Common myeloid progenitor, CD34-positive (primary cell): ENCODE results near the gene DCBLD2.

Experiments
- CTCF ChIA-PET: fragments of 350-600 bp; sonication (Branson Sonifier 250); formaldehyde crosslinking; loops from one replicate; lab custom pipeline; 2021; ENCODE audit warnings: antibody characterized with exemption; lab: Charles Lee
- POLR2A ChIA-PET: fragments of 350-600 bp; sonication (Branson Sonifier 250); formaldehyde crosslinking; loops from one replicate; lab custom pipeline; 2021; ENCODE audit warnings: antibody characterized with exemption; lab: Charles Lee
- DNase-seq, 3 donors: peaks; one replicate each; pipeline versions ENCODE4 v3.0.0 to v3.0.0-alpha.2; 2013
- H3K27ac ChIP-seq, 2 experiments: 1 replicate in 1 of 2; 2 replicates in 1 of 2; pipeline ENCODE4 v1.7.0; 2013; ENCODE audit warnings: inconsistent platforms in 2 of 2, low read length in 2 of 2, mild to moderate bottlenecking in 2 of 2, low read depth in 1 of 2, moderate library complexity in 1 of 2; ENCODE audit not compliant: severe bottlenecking in 2 of 2, insufficient read depth in 1 of 2, poor library complexity in 1 of 2
- H3K27me3 ChIP-seq, 5 experiments: replicated peaks in 2 of 5; 1 replicate in 3 of 5; 2 replicates in 2 of 5; pipeline versions ENCODE4 v1.6.1 to v1.7.0; 2013; ENCODE audit warnings: low read length in 4 of 5, mild to moderate bottlenecking in 2 of 5, moderate library complexity in 2 of 5, inconsistent platforms in 1 of 5; ENCODE audit not compliant: insufficient read depth in 5 of 5, control insufficient read depth in 4 of 5
- H3K36me3 ChIP-seq, 4 experiments: 1 replicate in 2 of 4; 2 replicates in 2 of 4; pipeline versions ENCODE4 v1.6.1 to v1.7.0; 2013; ENCODE audit warnings: low read length in 3 of 4, control low read depth in 1 of 4, mild to moderate bottlenecking in 1 of 4; ENCODE audit not compliant: control insufficient read depth in 4 of 4, insufficient read depth in 4 of 4
- H3K4me1 ChIP-seq, 4 experiments: 1 replicate in 3 of 4; 2 replicates in 1 of 4; pipeline versions ENCODE4 v1.6.1 to v1.7.1; 2013; ENCODE audit warnings: low read length in 3 of 4, mild to moderate bottlenecking in 3 of 4, control low read depth in 1 of 4, inconsistent platforms in 1 of 4, moderate library complexity in 1 of 4; ENCODE audit not compliant: control insufficient read depth in 4 of 4, insufficient read depth in 4 of 4; ENCODE audit errors: control extremely low read depth in 1 of 4
- H3K4me3 ChIP-seq, 7 experiments: 1 replicate in 4 of 7; 2 replicates in 3 of 7; pipeline versions ENCODE4 v1.5.1 to v1.7.0; 2013; ENCODE audit warnings: mild to moderate bottlenecking in 7 of 7, low read length in 6 of 7, moderate library complexity in 6 of 7, inconsistent platforms in 2 of 7, low read depth in 2 of 7, control low read depth in 1 of 7; ENCODE audit not compliant: insufficient read depth in 4 of 7, control insufficient read depth in 1 of 7; ENCODE audit errors: extremely low read depth in 1 of 7
- H3K9me3 ChIP-seq, 5 experiments: 1 replicate in 4 of 5; 2 replicates in 1 of 5; pipeline versions ENCODE4 v1.6.1 to v1.7.1; 2013; ENCODE audit warnings: low read length in 4 of 5, mild to moderate bottlenecking in 2 of 5, inconsistent platforms in 1 of 5, low read depth in 1 of 5, moderate library complexity in 1 of 5; ENCODE audit not compliant: control insufficient read depth in 4 of 5, insufficient read depth in 2 of 5; ENCODE audit errors: control extremely low read depth in 1 of 5
- WGBS: methylation state at CpG from one replicate; pipeline ENCODE4 v1.1.5; 2013; ENCODE audit not compliant: insufficient coverage; 5-methylcytosine and 5-hydroxymethylcytosine counted together

The DCBLD2 gene

GRCh38 chr3:98893740-98894139 is 7.8 kb downstream of the DCBLD2 start:
- Histone ChIP-seq H3K36me3 (no peaks in the 10 kb centered on the region), H3K4me3 (no peak overlapping the region), H3K4me1 (peaks cover 0 to 6% (median 3%) of the 10 kb centered on the region in 4 experiments), H3K27ac (no peak overlapping the region), H3K27me3 (no peaks in the 10 kb centered on the region), H3K9me3 (no peaks in the 10 kb centered on the region)
- no peak for DNase-seq
- WGBS, result 52% methylated on average over 3 of the region's 3 CpGs
- POLR2A ChIA-PET, result no interaction called here
- CTCF ChIA-PET, result interaction anchor here (2.6 kb wide), 1 partner anchor 8 kb away, joined by 5 read pairs; no protein-coding TSS in a partner anchor

GRCh38 chr3:98892263-98892662 is 9.2 kb downstream of the DCBLD2 start:
- Histone ChIP-seq H3K36me3 (no peaks in the 10 kb centered on the region), H3K9me3 (no peaks in the 10 kb centered on the region), H3K27ac (no peak overlapping the region), H3K27me3 (no peaks in the 10 kb centered on the region), H3K4me3 (no peak overlapping the region), H3K4me1 (peaks cover 0 to 6% (median 3%) of the 10 kb centered on the region in 4 experiments)
- ChIA-PET POLR2A (no interaction called here), CTCF (no interaction called here)
- no peak for DNase-seq
- 100% methylated on average over 3 of the region's 3 CpGs for WGBS

- no peaks in the 10 kb centered on the region for H3K36me3 ChIP-seq
- 87% methylated on average over 2 of the region's 3 CpGs for WGBS
Observed at GRCh38 chr3:98890965-98891910, 10.3 kb downstream of the DCBLD2 start.

GRCh38 chr3:98890181-98890835 is 11.2 kb downstream of the DCBLD2 start:
- Histone ChIP-seq H3K27ac (no peak overlapping the region), H3K9me3 (no peaks in the 10 kb centered on the region), H3K4me3 (no peak overlapping the region), H3K4me1 (peaks cover 0 to 6% (median 3%) of the 10 kb centered on the region in 4 experiments), H3K27me3 (no peaks in the 10 kb centered on the region), H3K36me3 (no peaks in the 10 kb centered on the region)
- ChIA-PET POLR2A (no interaction called here), CTCF (interaction anchor here (1.3 kb wide), 1 partner anchor 10 kb away, joined by 3 read pairs; no protein-coding TSS in a partner anchor)
- peak in 1 of 3 donors; percentile 36 for DNase-seq
- WGBS, result 67% methylated on average over 1 of the region's 1 CpG

More at GRCh38 chr3:98890965-98891910, 10.3 kb downstream of the DCBLD2 start:
- ChIA-PET POLR2A (no interaction called here), CTCF (interaction anchor here (1.3 kb wide), 1 partner anchor 9 kb away, joined by 3 read pairs; no protein-coding TSS in a partner anchor)
- Histone ChIP-seq H3K9me3 (no peaks in the 10 kb centered on the region), H3K27ac (no peak overlapping the region), H3K27me3 (no peaks in the 10 kb centered on the region), H3K4me3 (no peak overlapping the region), H3K4me1 (peaks cover 0 to 6% (median 3%) of the 10 kb centered on the region in 4 experiments)
- DNase-seq, result no peak

GRCh38 chr3:98887684-98888083 is 13.8 kb downstream of the DCBLD2 start:
- no CpG with 5 or more reads among the region's 1 CpG for WGBS
- CTCF ChIA-PET, result no interaction called here

GRCh38 chr3:98886525-98886924 is 15.0 kb downstream of the DCBLD2 start:
- no peaks in the 10 kb centered on the region for H3K27me3 ChIP-seq
- no peaks in the 10 kb centered on the region for H3K9me3 ChIP-seq
- peaks cover 0 to 6% (median 3%) of the 10 kb centered on the region in 4 experiments for H3K4me1 ChIP-seq
- no peak for DNase-seq
- no peak overlapping the region for H3K27ac ChIP-seq
- CTCF ChIA-PET, result interaction anchor here (1.9 kb wide), 1 partner anchor 9 kb away, joined by 5 read pairs; no protein-coding TSS in a partner anchor
- no peaks in the 10 kb centered on the region for H3K36me3 ChIP-seq
- H3K4me3 ChIP-seq, result no peak overlapping the region
- POLR2A ChIA-PET, result no interaction called here
- no CpG with 5 or more reads among the region's 2 CpGs for WGBS

More at GRCh38 chr3:98887684-98888083, 13.8 kb downstream of the DCBLD2 start:
- no peak for DNase-seq
- Histone ChIP-seq H3K4me3 (no peak overlapping the region), H3K36me3 (no peaks in the 10 kb centered on the region), H3K9me3 (no peaks in the 10 kb centered on the region), H3K4me1 (peaks cover 0 to 6% (median 3%) of the 10 kb centered on the region in 4 experiments), H3K27ac (no peak overlapping the region), H3K27me3 (no peaks in the 10 kb centered on the region)
- POLR2A ChIA-PET, result no interaction called here
